Measurements from ENCODE around the gene ATPAF1.
"Not testable (repeated sequence)": the region's sequence is repeated elsewhere in the genome, so short reads cannot be mapped to it uniquely, and the experiment has no call there.

Gene ATPAF1

GRCh38 chr1:46679789-46680573, 11.8 kb upstream of the ATPAF1 start:
- no peak for DNase-seq

GRCh38 chr1:46677339-46677738, 9.2 kb upstream of the ATPAF1 start:
- no peak for DNase-seq

- no peak for DNase-seq
Measured at GRCh38 chr1:46676531-46676930, 8.4 kb upstream of the ATPAF1 start.

- no peak for DNase-seq
Measured at GRCh38 chr1:46675549-46676314, 7.6 kb upstream of the ATPAF1 start.

GRCh38 chr1:46673749-46674182, 5.6 kb upstream of the ATPAF1 start:
- no peak for DNase-seq

GRCh38 chr1:46672696-46673095, 4.5 kb upstream of the ATPAF1 start:
- no peak for DNase-seq

- no peak for DNase-seq
Measured at GRCh38 chr1:46671554-46671953, 3.4 kb upstream of the ATPAF1 start, which contains the start of gene TEX38. TEX38 (plus strand) TSS chr1:46671854; CDS start chr1:46671935, 81 bp downstream.

GRCh38 chr1:46670134-46670533, 2.0 kb upstream of the ATPAF1 start:
- no peak for DNase-seq

GRCh38 chr1:46665983-46666382, 2.2 kb downstream of the ATPAF1 start:
- DNase-seq: no peak

GRCh38 chr1:46662919-46663318, 5.2 kb downstream of the ATPAF1 start:
- DNase-seq: not testable (repeated sequence)

- DNase-seq: not testable (repeated sequence)
Measured at GRCh38 chr1:46660116-46660515, 8.0 kb downstream of the ATPAF1 start.

GRCh38 chr1:46659307-46659870, 8.8 kb downstream of the ATPAF1 start:
- DNase-seq: no peak

GRCh38 chr1:46657775-46658174, 10.4 kb downstream of the ATPAF1 start:
- no peak for DNase-seq

GRCh38 chr1:46656643-46657042, 11.5 kb downstream of the ATPAF1 start:
- no peak for DNase-seq

- no peak for DNase-seq
Measured at GRCh38 chr1:46655848-46656247, 12.3 kb downstream of the ATPAF1 start.

GRCh38 chr1:46654698-46655097, 13.5 kb downstream of the ATPAF1 start:
- DNase-seq: not testable (repeated sequence)

- DNase-seq: no peak
Measured at GRCh38 chr1:46654012-46654411, 14.2 kb downstream of the ATPAF1 start.

GRCh38 chr1:46653405-46653958, 14.7 kb downstream of the ATPAF1 start:
- no peak for DNase-seq

GRCh38 chr1:46652321-46653100, 15.7 kb downstream of the ATPAF1 start:
- DNase-seq: no peak

- not testable (repeated sequence) for DNase-seq
Measured at GRCh38 chr1:46651152-46651551, 17.0 kb downstream of the ATPAF1 start.

- DNase-seq: no peak
Measured at GRCh38 chr1:46650491-46650890, 17.7 kb downstream of the ATPAF1 start.

GRCh38 chr1:46649764-46650163, 18.4 kb downstream of the ATPAF1 start:
- no peak for DNase-seq

- no peak for DNase-seq
Measured at GRCh38 chr1:46647611-46648010, 20.6 kb downstream of the ATPAF1 start.
